ENCODE results near the gene NOTCH2. TPM values are rescaled to one million over a fixed set of nuclear protein-coding genes. Genes with fewer than 3 reads are reported as not detected.
"Not testable (repeated sequence)": the region's sequence is repeated elsewhere in the genome, so short reads cannot be mapped to it uniquely, and the experiment has no call there.

The NOTCH2 gene
- polyA plus RNA-seq, 4 donors: 138 to 158 (median 139) TPM

GRCh38 chr1:119977113-119977736, 92.2 kb downstream of the NOTCH2 start:
- not testable (repeated sequence) for DNase-seq (ENCODE audit: low read depth in 4 of 4, low spot score in 2 of 4)

GRCh38 chr1:119975582-119976254, 93.7 kb downstream of the NOTCH2 start:
- DNase-seq (ENCODE audit: low read depth in 4 of 4, low spot score in 2 of 4): peak in 3 of 4 donors; percentile 21 to 41 (median 34)

GRCh38 chr1:119975006-119975405, 94.5 kb downstream of the NOTCH2 start:
- no peak for DNase-seq (ENCODE audit: low read depth in 4 of 4, low spot score in 2 of 4)

GRCh38 chr1:119974013-119974412, 95.4 kb downstream of the NOTCH2 start:
- DNase-seq (ENCODE audit: low read depth in 4 of 4, low spot score in 2 of 4): no peak

- DNase-seq (ENCODE audit: low read depth in 4 of 4, low spot score in 2 of 4): no peak
These were observed 97.5 kb downstream of the NOTCH2 start for GRCh38 chr1:119971710-119972570.

GRCh38 chr1:119968601-119969000, 100.9 kb downstream of the NOTCH2 start:
- no peak for DNase-seq (ENCODE audit: low read depth in 4 of 4, low spot score in 2 of 4)

GRCh38 chr1:119968068-119968492, 101.4 kb downstream of the NOTCH2 start:
- no peak for DNase-seq (ENCODE audit: low read depth in 4 of 4, low spot score in 2 of 4)

- no peak for DNase-seq (ENCODE audit: low read depth in 4 of 4, low spot score in 2 of 4)
These were observed 102.8 kb downstream of the NOTCH2 start for GRCh38 chr1:119966681-119967080.

GRCh38 chr1:119966020-119966419, 103.4 kb downstream of the NOTCH2 start:
- no peak for DNase-seq (ENCODE audit: low read depth in 4 of 4, low spot score in 2 of 4)

GRCh38 chr1:119964673-119965363, 104.6 kb downstream of the NOTCH2 start:
- DNase-seq (ENCODE audit: low read depth in 4 of 4, low spot score in 2 of 4): no peak

GRCh38 chr1:119962296-119962968, 107.0 kb downstream of the NOTCH2 start:
- DNase-seq (ENCODE audit: low read depth in 4 of 4, low spot score in 2 of 4): no peak

GRCh38 chr1:119960501-119960900, 109.0 kb downstream of the NOTCH2 start:
- no peak for DNase-seq (ENCODE audit: low read depth in 4 of 4, low spot score in 2 of 4)

GRCh38 chr1:119959268-119960220, 109.9 kb downstream of the NOTCH2 start:
- DNase-seq (ENCODE audit: low read depth in 4 of 4, low spot score in 2 of 4): no peak

- DNase-seq (ENCODE audit: low read depth in 4 of 4, low spot score in 2 of 4): no peak
These were observed 111.2 kb downstream of the NOTCH2 start for GRCh38 chr1:119958223-119958622.

- DNase-seq (ENCODE audit: low read depth in 4 of 4, low spot score in 2 of 4): no peak
These were observed 113.2 kb downstream of the NOTCH2 start for GRCh38 chr1:119956306-119956705.

GRCh38 chr1:119954476-119955422, 114.7 kb downstream of the NOTCH2 start:
- DNase-seq (ENCODE audit: low read depth in 4 of 4, low spot score in 2 of 4): no peak

GRCh38 chr1:119953266-119953998, 116.0 kb downstream of the NOTCH2 start:
- no peak for DNase-seq (ENCODE audit: low read depth in 4 of 4, low spot score in 2 of 4)
